GM23338 (cell line): ENCODE results near the gene DGKB.

Experiments
- EZH2 ChIP-seq: fragments of 200-600 bp; sonication (generic); IDR thresholded peaks from one replicate; pipeline ENCODE4 v1.8.0; 2017; ENCODE audit warnings: antibody characterized with exemption, mild to moderate bottlenecking, low read depth; ENCODE audit not compliant: unreplicated experiment
- EZH2phosphoT487 ChIP-seq: fragments of 200-600 bp; sonication (generic); IDR thresholded peaks from one replicate; pipeline ENCODE4 v1.8.1; 2018; ENCODE audit warnings: antibody characterized with exemption; ENCODE audit not compliant: unreplicated experiment
- JUNB ChIP-seq: IDR thresholded peaks from one replicate; pipeline ENCODE4 v1.6.1; 2016; ENCODE audit warnings: antibody characterized with exemption; ENCODE audit not compliant: unreplicated experiment
- POLR2AphosphoS5 ChIP-seq: IDR thresholded peaks from 2 replicates; pipeline ENCODE4 v1.6.1; 2016; ENCODE audit warnings: antibody characterized with exemption, low read depth
- TF ChIP-seq, protein P1 (sequence below), 2 experiments: fragments of 200-600 bp in 1 of 2; sonication (generic) in 1 of 2; conservative IDR thresholded peaks; 2 replicates each; pipeline versions ENCODE4 v1.5.1 to v1.6.1; 2016 to 2017; ENCODE audit warnings: antibody characterized with exemption in 2 of 2, low read depth in 2 of 2, mild to moderate bottlenecking in 2 of 2, moderate library complexity in 1 of 2
- TF ChIP-seq, protein P2 (sequence below): IDR thresholded peaks from one replicate; pipeline ENCODE4 v1.6.1; 2018; ENCODE audit warnings: antibody characterized with exemption; ENCODE audit not compliant: unreplicated experiment
- TF ChIP-seq, protein P3 (sequence below): IDR thresholded peaks from 2 replicates; pipeline ENCODE4 v1.6.1; 2016; ENCODE audit warnings: antibody characterized with exemption

DNA sequence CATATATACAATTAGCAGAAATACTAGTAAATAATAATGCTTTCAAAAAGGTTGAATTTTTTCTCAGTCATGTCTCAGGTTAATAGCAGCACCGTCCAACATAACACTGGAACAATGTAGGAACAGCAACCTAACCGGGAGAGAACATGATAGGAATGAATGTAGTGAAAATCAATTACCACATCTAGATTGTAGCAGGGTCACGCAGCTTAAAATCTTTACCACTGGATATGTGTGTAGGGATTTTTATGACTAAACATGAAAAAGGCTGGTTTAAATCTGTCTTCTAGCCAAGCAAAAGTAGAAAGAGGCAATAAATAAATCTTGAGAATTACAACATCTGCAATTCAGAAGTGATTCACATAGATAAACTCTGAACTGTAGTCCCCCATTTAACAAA, 326.0 kb downstream of the DGKB start:
- TF ChIP-seq, protein P1, sequence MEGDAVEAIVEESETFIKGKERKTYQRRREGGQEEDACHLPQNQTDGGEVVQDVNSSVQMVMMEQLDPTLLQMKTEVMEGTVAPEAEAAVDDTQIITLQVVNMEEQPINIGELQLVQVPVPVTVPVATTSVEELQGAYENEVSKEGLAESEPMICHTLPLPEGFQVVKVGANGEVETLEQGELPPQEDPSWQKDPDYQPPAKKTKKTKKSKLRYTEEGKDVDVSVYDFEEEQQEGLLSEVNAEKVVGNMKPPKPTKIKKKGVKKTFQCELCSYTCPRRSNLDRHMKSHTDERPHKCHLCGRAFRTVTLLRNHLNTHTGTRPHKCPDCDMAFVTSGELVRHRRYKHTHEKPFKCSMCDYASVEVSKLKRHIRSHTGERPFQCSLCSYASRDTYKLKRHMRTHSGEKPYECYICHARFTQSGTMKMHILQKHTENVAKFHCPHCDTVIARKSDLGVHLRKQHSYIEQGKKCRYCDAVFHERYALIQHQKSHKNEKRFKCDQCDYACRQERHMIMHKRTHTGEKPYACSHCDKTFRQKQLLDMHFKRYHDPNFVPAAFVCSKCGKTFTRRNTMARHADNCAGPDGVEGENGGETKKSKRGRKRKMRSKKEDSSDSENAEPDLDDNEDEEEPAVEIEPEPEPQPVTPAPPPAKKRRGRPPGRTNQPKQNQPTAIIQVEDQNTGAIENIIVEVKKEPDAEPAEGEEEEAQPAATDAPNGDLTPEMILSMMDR (conservative IDR thresholded peaks at IDR 0.05; ENCODE audit: low read depth in 2 of 2) = no peak
- TF ChIP-seq, protein P2, sequence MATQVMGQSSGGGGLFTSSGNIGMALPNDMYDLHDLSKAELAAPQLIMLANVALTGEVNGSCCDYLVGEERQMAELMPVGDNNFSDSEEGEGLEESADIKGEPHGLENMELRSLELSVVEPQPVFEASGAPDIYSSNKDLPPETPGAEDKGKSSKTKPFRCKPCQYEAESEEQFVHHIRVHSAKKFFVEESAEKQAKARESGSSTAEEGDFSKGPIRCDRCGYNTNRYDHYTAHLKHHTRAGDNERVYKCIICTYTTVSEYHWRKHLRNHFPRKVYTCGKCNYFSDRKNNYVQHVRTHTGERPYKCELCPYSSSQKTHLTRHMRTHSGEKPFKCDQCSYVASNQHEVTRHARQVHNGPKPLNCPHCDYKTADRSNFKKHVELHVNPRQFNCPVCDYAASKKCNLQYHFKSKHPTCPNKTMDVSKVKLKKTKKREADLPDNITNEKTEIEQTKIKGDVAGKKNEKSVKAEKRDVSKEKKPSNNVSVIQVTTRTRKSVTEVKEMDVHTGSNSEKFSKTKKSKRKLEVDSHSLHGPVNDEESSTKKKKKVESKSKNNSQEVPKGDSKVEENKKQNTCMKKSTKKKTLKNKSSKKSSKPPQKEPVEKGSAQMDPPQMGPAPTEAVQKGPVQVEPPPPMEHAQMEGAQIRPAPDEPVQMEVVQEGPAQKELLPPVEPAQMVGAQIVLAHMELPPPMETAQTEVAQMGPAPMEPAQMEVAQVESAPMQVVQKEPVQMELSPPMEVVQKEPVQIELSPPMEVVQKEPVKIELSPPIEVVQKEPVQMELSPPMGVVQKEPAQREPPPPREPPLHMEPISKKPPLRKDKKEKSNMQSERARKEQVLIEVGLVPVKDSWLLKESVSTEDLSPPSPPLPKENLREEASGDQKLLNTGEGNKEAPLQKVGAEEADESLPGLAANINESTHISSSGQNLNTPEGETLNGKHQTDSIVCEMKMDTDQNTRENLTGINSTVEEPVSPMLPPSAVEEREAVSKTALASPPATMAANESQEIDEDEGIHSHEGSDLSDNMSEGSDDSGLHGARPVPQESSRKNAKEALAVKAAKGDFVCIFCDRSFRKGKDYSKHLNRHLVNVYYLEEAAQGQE = no peak
- TF ChIP-seq POLR2AphosphoS5 (no peak), EZH2phosphoT487 (no peak), JUNB (no peak), EZH2 (no peak)
- TF ChIP-seq, protein P3, sequence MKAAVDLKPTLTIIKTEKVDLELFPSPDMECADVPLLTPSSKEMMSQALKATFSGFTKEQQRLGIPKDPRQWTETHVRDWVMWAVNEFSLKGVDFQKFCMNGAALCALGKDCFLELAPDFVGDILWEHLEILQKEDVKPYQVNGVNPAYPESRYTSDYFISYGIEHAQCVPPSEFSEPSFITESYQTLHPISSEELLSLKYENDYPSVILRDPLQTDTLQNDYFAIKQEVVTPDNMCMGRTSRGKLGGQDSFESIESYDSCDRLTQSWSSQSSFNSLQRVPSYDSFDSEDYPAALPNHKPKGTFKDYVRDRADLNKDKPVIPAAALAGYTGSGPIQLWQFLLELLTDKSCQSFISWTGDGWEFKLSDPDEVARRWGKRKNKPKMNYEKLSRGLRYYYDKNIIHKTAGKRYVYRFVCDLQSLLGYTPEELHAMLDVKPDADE = no peak
